Fibroblast of the aortic adventitia (primary cell): Measurements from ENCODE around the gene ELMO1. TPM values are rescaled to one million over a fixed set of nuclear protein-coding genes. Genes with fewer than 3 reads are reported as not detected.

Source experiments
- DNase-seq: peaks from one replicate; pipeline ENCODE4 v3.0.0-alpha.2; 2010; ENCODE audit warnings: low read depth
- H3K4me3 ChIP-seq: 2 replicates; pipeline ENCODE4 v1.5.1; 2011; ENCODE audit warnings: low read depth, mild to moderate bottlenecking, control low read depth, low read length, moderate library complexity
- total RNA-seq: library from RNA; depleted of rRNA; stranded (reverse); fragments of >200 nt; gene quantifications from 2 replicates; pipeline ENCODE4 v1.2.3, GENCODE V29; 2012; ENCODE audit warnings: low replicate concordance
- TF ChIP-seq, protein P1 (sequence below): IDR thresholded peaks from 2 replicates; pipeline ENCODE4 v1.5.1; 2011; ENCODE audit warnings: mild to moderate bottlenecking, low read length, control low read depth, inconsistent platforms; ENCODE audit not compliant: insufficient read depth

The ELMO1 gene
- total RNA-seq, 1 donor, result 1.3 TPM

DNA sequence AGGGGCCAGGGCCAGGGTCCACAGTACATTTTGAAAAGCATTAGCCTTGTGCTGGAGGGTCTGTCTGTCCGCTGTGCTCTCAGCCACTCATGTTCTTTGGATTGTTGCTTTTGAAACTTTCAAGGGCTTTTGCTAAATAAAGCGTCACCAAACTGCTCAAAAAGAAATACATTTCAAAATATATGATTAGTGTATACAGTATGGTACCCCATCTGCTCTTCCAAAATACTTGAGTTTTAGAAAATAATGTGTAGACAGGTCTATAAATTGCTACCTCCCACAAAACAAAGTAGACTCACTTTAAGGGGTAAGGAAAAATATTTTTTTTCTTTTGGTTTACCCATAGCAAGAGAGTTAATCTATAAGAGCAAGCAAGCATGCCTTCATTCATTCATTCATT lies 530.1 kb downstream of the ELMO1 start:
- no peak overlapping the region for H3K4me3 ChIP-seq
- TF ChIP-seq, protein P1, sequence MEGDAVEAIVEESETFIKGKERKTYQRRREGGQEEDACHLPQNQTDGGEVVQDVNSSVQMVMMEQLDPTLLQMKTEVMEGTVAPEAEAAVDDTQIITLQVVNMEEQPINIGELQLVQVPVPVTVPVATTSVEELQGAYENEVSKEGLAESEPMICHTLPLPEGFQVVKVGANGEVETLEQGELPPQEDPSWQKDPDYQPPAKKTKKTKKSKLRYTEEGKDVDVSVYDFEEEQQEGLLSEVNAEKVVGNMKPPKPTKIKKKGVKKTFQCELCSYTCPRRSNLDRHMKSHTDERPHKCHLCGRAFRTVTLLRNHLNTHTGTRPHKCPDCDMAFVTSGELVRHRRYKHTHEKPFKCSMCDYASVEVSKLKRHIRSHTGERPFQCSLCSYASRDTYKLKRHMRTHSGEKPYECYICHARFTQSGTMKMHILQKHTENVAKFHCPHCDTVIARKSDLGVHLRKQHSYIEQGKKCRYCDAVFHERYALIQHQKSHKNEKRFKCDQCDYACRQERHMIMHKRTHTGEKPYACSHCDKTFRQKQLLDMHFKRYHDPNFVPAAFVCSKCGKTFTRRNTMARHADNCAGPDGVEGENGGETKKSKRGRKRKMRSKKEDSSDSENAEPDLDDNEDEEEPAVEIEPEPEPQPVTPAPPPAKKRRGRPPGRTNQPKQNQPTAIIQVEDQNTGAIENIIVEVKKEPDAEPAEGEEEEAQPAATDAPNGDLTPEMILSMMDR, result no peak
- DNase-seq, result no peak

DNA sequence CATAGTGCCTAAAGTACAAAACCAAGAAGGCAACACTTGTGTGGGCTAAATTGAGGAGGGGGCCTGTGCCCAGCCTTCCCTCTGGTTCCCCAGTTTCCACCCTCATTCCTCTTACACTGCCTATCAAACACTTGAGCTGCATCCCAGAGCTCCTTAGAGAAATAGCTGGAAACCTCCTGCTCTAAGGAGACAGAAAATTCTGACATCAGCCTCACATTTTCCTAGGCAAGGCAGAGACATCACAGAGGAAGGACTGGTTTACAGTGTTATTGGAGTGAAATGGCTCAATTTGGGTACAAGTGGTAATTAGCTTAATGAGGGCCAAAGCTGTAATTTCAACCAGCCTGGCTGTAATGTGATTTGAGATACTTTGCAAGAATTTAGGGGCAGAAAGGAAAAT lies 532.0 kb downstream of the ELMO1 start:
- H3K4me3 ChIP-seq, result no peak overlapping the region
- TF ChIP-seq, protein P1, result no peak
- DNase-seq, result no peak

- no peak for DNase-seq
- TF ChIP-seq, protein P1, result no peak
- H3K4me3 ChIP-seq, result no peak overlapping the region
Measured at GRCh38 chr7:36916116-36916515, 532.5 kb downstream of the ELMO1 start.

GRCh38 chr7:36911788-36912187 lies 536.9 kb downstream of the ELMO1 start:
- TF ChIP-seq, protein P1, result no peak
- DNase-seq, result no peak
- H3K4me3 ChIP-seq, result no peak overlapping the region

DNA sequence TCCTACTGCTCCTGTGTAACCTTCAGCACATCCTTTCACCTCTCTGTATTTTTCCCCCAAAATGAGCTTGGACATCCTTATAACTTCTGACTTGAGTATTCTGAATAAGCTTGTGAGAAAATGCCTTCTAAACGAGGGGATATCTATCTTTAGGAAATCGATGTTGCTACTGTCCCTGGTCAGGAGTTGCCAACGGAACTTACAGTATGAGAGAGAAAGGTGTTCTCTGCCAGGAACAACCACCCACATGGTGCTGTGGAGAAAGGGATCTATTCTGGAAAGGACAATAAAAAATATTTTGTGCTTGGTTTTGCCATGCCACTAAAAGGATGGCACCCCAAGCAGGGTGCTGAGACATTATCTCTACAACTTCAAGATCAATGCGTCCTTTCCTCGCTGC lies 537.8 kb downstream of the ELMO1 start:
- H3K4me3 ChIP-seq, result no peak overlapping the region
- no peak for DNase-seq
- TF ChIP-seq, protein P1, result no peak

DNA sequence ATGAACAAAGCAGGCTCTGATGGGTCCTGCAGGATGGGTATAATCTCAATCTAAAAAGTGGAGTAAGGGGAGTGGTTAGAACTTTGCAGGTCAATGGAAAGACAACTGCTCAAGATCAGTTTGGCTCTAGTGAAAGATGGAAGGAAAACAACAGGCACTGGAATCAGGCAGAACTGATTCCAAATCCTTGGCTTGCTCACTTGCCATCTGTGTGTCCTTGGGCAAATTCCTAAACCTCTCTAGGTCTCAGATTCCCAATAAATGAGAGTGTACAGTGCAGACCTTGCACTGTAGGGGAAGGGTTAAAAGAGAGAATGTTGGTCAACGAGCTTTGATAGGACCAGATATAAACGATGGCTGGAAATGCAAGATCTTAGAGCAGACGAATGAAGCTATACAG lies 538.3 kb downstream of the ELMO1 start:
- DNase-seq, result no peak
- no peak overlapping the region for H3K4me3 ChIP-seq
- TF ChIP-seq, protein P1, result no peak

DNA sequence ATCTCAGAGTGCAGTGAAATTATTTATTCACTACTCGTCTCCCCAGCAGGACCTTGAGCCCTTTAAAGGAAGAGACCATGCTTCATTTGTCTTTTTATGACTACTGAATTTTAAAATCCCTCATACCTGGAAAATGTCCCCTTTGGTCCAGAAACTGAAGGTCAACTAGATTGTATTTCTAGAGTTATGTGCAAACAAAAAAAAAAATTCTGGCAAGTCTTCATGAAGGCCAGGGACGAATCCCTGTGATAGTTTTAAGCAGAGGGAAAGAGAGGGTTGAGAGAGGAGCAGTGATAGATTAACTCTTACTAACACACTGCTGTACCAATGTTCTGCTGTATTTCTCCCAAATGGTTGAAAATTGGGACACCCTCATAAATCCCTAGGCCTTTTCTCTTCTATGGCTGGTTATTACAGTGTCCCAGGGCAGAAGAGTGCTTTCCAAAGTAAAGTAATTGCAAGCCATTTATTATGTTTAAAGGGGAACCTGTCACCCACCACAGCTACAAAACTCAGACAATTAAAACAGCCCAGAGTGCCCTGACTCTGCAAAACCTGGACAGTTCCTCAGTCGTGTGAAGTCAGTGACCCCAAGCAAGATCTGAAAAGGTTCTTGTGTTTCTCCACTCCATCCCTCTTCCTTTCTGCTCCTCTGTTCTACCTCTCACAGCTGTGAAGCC lies 541.6 kb downstream of the ELMO1 start:
- TF ChIP-seq, protein P1, result no peak
- no peak overlapping the region for H3K4me3 ChIP-seq
- DNase-seq, result no peak
